HL-60 (cell line): ENCODE results near the gene DPH2.
A peak's percentile ranks its signal among the peaks of the same experiment; 100 is the strongest.

Experiments used
- DNase-seq, 2 experiments: peaks; one replicate each; pipeline ENCODE4 v3.0.0-alpha.2; 2010 to 2020; ENCODE audit warnings: low read depth in 1 of 2, low spot score in 1 of 2
- H3K27ac ChIP-seq: fragments of 250-450 bp; sonication (Bioruptor Pico); replicated peaks from 2 replicates; pipeline ENCODE4 v1.5.1; 2020; ENCODE audit warnings: mild to moderate bottlenecking, moderate library complexity
- H3K27me3 ChIP-seq: fragments of 250-450 bp; sonication (Bioruptor Pico); 2 replicates; pipeline ENCODE4 v1.5.1; 2021; ENCODE audit warnings: mild to moderate bottlenecking, moderate library complexity; ENCODE audit not compliant: insufficient read depth, poor library complexity, severe bottlenecking
- H3K4me3 ChIP-seq: replicated peaks from 2 replicates; pipeline ENCODE4 v1.5.1; 2011; ENCODE audit warnings: mild to moderate bottlenecking, control low read depth, low read length; ENCODE audit not compliant: insufficient read depth
- GABPA ChIP-seq: IDR thresholded peaks from 2 replicates; pipeline ENCODE4 v1.6.1; 2012; ENCODE audit warnings: low read depth
- POLR2AphosphoS5 ChIP-seq: IDR thresholded peaks from 2 replicates; pipeline ENCODE4 v1.6.1; 2012; ENCODE audit warnings: low read depth
- SPI1 ChIP-seq: IDR thresholded peaks from 2 replicates; pipeline ENCODE4 v1.6.1; 2012; ENCODE audit warnings: low read depth, mild to moderate bottlenecking, borderline replicate concordance
- TF ChIP-seq, protein P1 (sequence below): IDR thresholded peaks from one replicate; pipeline ENCODE4 v1.5.1; 2011; ENCODE audit warnings: low read length, control low read depth, inconsistent platforms; ENCODE audit not compliant: insufficient read depth
- TF ChIP-seq, protein P2 (sequence below): IDR thresholded peaks from 2 replicates; pipeline ENCODE4 v1.6.1; 2012; ENCODE audit warnings: low read depth; ENCODE audit not compliant: insufficient replicate concordance

Gene DPH2

DNA sequence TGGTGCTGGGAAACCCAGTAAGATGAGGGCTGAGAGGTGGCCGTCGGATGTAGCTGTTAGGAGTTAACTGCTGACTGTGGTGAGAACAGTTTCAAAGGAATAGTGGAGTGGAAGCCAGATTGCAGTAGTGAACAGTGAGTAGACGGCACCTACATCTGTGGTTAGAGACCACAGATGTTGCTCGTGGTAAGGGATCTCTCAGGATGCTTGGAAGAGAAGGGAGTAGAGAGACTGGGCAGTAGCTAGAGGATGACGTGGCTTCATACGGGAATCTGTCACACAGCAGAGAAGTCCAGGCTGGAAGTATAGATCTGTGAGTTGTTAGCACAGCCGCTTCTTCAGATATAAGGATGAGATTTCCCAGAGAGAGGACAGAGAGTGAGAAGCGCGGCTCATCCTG, 44.0 kb upstream of the DPH2 start:
- Histone ChIP-seq H3K27me3 (no peaks in the 10 kb centered on the region), H3K4me3 (no peak overlapping the region), H3K27ac (no peak overlapping the region)
- no peak for DNase-seq
- TF ChIP-seq SPI1 (no peak), GABPA (no peak), POLR2AphosphoS5 (no peak)
- TF ChIP-seq, protein P1, sequence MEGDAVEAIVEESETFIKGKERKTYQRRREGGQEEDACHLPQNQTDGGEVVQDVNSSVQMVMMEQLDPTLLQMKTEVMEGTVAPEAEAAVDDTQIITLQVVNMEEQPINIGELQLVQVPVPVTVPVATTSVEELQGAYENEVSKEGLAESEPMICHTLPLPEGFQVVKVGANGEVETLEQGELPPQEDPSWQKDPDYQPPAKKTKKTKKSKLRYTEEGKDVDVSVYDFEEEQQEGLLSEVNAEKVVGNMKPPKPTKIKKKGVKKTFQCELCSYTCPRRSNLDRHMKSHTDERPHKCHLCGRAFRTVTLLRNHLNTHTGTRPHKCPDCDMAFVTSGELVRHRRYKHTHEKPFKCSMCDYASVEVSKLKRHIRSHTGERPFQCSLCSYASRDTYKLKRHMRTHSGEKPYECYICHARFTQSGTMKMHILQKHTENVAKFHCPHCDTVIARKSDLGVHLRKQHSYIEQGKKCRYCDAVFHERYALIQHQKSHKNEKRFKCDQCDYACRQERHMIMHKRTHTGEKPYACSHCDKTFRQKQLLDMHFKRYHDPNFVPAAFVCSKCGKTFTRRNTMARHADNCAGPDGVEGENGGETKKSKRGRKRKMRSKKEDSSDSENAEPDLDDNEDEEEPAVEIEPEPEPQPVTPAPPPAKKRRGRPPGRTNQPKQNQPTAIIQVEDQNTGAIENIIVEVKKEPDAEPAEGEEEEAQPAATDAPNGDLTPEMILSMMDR: no peak
- TF ChIP-seq, protein P2, sequence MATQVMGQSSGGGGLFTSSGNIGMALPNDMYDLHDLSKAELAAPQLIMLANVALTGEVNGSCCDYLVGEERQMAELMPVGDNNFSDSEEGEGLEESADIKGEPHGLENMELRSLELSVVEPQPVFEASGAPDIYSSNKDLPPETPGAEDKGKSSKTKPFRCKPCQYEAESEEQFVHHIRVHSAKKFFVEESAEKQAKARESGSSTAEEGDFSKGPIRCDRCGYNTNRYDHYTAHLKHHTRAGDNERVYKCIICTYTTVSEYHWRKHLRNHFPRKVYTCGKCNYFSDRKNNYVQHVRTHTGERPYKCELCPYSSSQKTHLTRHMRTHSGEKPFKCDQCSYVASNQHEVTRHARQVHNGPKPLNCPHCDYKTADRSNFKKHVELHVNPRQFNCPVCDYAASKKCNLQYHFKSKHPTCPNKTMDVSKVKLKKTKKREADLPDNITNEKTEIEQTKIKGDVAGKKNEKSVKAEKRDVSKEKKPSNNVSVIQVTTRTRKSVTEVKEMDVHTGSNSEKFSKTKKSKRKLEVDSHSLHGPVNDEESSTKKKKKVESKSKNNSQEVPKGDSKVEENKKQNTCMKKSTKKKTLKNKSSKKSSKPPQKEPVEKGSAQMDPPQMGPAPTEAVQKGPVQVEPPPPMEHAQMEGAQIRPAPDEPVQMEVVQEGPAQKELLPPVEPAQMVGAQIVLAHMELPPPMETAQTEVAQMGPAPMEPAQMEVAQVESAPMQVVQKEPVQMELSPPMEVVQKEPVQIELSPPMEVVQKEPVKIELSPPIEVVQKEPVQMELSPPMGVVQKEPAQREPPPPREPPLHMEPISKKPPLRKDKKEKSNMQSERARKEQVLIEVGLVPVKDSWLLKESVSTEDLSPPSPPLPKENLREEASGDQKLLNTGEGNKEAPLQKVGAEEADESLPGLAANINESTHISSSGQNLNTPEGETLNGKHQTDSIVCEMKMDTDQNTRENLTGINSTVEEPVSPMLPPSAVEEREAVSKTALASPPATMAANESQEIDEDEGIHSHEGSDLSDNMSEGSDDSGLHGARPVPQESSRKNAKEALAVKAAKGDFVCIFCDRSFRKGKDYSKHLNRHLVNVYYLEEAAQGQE: no peak

DNA sequence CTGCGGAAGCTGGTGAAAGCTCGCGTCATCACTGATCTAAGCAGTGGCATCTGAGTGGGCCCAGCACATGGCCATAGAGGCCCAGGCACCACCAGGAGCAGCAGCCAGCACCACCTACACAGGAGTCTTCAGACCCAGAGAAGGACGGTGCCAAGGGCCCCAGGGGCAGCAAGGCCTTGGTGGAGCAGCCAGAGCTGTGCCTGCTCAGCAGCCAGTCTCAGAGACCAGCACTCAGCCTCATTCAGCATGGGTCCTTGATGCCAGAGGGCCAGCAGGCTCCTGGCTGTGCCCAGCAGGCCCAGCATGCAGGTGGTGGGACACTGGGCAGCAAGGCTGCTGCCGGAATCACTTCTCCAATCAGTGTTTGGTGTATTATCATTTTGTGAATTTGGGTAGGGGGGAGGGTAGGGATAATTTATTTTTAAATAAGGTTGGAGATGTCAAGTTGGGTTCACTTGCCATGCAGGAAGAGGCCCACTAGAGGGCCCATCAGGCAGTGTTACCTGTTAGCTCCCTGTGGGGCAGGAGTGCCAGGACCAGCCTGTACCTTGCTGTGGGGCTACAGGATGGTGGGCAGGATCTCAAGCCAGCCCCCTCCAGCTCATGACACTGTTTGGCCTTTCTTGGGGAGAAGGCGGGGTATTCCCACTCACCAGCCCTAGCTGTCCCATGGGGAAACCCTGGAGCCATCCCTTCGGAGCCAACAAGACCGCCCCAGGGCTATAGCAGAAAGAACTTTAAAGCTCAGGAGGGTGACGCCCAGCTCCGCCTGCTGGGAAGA, 39.5 kb upstream of the DPH2 start:
- peak in 1 of 2 experiments; percentile 29 for DNase-seq
- Histone ChIP-seq H3K27me3 (no peaks in the 10 kb centered on the region), H3K27ac (0 out of 2 replicates have a peak overlapping the region, but pooled peaks have one; percentile 4), H3K4me3 (no peak overlapping the region)
- TF ChIP-seq SPI1 (no peak), GABPA (no peak), POLR2AphosphoS5 (no peak)
- TF ChIP-seq, protein P1: no peak
- TF ChIP-seq, protein P2: no peak

DNA sequence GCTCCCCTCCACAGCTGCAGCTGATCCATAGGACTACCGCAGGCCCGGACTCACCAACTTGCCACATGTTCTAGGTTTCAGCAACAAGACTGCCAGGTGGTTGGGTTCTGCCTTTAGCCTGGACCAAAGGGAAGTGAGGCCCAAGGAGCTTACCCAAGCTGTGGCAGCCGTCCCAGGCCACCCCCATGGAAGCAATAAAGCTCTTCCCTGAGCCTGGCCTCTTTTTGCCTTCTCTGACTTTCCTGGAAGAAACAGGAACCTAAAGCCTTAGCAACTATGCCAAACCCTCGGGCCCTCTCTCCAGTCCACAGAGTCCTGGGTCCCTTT, 38.9 kb upstream of the DPH2 start:
- no peak overlapping the region for H3K4me3 ChIP-seq
- TF ChIP-seq POLR2AphosphoS5 (no peak), SPI1 (peak; percentile 43; the same call in 1 of the 2 replicates)
- peak in 1 of 2 experiments; percentile 69 for DNase-seq
- H3K27me3 ChIP-seq: no peaks in the 10 kb centered on the region
- H3K27ac ChIP-seq: 0 out of 2 replicates have a peak overlapping the region, but pooled peaks have one; percentile 4

DNA sequence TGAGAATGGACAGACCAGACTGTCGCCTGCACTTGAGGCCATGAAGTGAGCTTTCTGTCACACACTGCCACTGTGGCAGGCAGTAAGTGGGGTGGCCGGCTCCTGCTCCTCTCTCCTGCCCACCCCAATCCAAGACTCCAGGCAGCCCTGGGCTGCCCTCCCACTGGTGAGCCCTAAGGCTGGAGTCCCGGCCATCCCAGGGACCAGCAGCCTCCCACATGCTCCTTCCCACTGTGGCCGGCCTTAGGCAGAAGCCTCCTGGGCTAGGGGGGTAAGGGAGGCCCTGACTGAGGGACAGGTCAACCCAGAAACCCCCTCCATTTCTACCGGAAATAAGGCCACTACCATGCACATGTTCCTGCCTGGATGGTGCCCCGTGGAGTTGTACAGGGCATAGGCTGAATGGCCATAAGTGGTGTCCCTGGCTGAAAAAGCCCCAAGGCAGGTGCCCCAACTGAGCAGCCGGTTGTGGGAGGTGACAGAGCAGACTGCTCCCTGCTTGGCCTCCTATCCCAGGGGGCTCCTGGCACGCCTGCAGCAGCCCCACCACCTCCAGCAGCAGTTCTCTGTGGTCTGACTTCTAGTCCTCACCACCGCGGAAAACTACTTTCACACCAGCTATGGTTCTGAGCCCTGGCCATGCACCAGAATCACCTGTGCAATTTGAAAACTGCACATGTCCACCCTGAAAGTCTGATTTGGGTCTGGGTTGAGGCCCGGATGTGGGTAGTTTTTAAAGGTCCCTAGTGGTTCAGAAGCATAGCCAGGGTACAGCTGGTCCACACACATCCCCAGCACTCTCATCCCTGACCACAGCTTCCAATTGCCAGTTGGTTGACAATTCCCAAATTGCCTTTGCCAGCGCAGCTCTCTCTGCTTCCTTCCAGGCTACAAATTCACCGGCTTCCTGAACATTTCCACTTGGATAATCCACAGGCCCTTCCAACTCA, 37.8 kb upstream of the DPH2 start:
- DNase-seq: no peak
- TF ChIP-seq, protein P1: no peak
- no peak for TF ChIP-seq SPI1
- no peak for TF ChIP-seq POLR2AphosphoS5
- no peak for TF ChIP-seq GABPA
- TF ChIP-seq, protein P2: no peak
- Histone ChIP-seq H3K27me3 (no peaks in the 10 kb centered on the region), H3K4me3 (no peak overlapping the region), H3K27ac (no peak overlapping the region)
